CD14-positive monocyte (primary cell): ENCODE results near the gene CACNA1S. TPM values are rescaled to one million over a fixed set of nuclear protein-coding genes. Genes with fewer than 3 reads are reported as not detected.

Experiments
- DNase-seq, 3 donors: peaks; one replicate each; pipeline ENCODE4 v3.0.0-alpha.2; 2011 to 2022
- H2AFZ ChIP-seq: 2 replicates; pipeline ENCODE4 v1.6.0; 2012; ENCODE audit warnings: mild to moderate bottlenecking, low read depth, low read length, inconsistent platforms; ENCODE audit not compliant: insufficient read depth, poor library complexity, severe bottlenecking
- H3K27ac ChIP-seq, 2 donors: 1 replicate in 1 of 2; 2 replicates in 1 of 2; pipeline ENCODE4 v1.5.1; 2012 to 2013; ENCODE audit warnings: low read length in 2 of 2, control low read depth in 1 of 2, inconsistent platforms in 1 of 2, low read depth in 1 of 2, mild to moderate bottlenecking in 1 of 2
- H3K27me3 ChIP-seq, 2 donors: one replicate each; pipeline versions ENCODE4 v1.6.0 to v1.6.1; 2011 to 2013; ENCODE audit warnings: low read length in 2 of 2; ENCODE audit not compliant: control insufficient read depth in 2 of 2, insufficient read depth in 2 of 2
- H3K36me3 ChIP-seq, 2 donors: replicated peaks in 1 of 2; 1 replicate in 1 of 2; 2 replicates in 1 of 2; pipeline versions ENCODE4 v1.5.1 to v1.6.1; 2012 to 2013; ENCODE audit warnings: low read length in 2 of 2, control low read depth in 1 of 2, inconsistent platforms in 1 of 2, mild to moderate bottlenecking in 1 of 2; ENCODE audit not compliant: insufficient read depth in 2 of 2, control insufficient read depth in 1 of 2
- H3K4me1 ChIP-seq, 2 donors: 1 replicate in 1 of 2; 2 replicates in 1 of 2; pipeline versions ENCODE4 v1.5.1 to v1.6.1; 2012 to 2013; ENCODE audit warnings: low read length in 2 of 2, control low read depth in 1 of 2, inconsistent platforms in 1 of 2, mild to moderate bottlenecking in 1 of 2, moderate library complexity in 1 of 2; ENCODE audit not compliant: insufficient read depth in 2 of 2, control insufficient read depth in 1 of 2
- H3K4me2 ChIP-seq: replicated peaks from 2 replicates; pipeline ENCODE3; 2012; ENCODE audit warnings: low read length, moderate library complexity, mild to moderate bottlenecking; ENCODE audit not compliant: poor library complexity, severe bottlenecking; ENCODE audit errors: extremely low read depth
- H3K4me3 ChIP-seq, 3 experiments: fragments of 200-600 bp in 1 of 3; sonication (generic) in 1 of 3; replicated peaks in 1 of 3; 1 replicate in 2 of 3; 2 replicates in 1 of 3; pipeline ENCODE4 v1.5.1; 2011 to 2013; ENCODE audit warnings: low read length in 3 of 3, mild to moderate bottlenecking in 3 of 3, control low read depth in 2 of 3, low read depth in 2 of 3, inconsistent platforms in 1 of 3, moderate library complexity in 1 of 3
- H3K79me2 ChIP-seq: 2 replicates; pipeline ENCODE4 v1.6.0; 2012; ENCODE audit warnings: mild to moderate bottlenecking, control low read depth, inconsistent platforms, low read length, moderate library complexity; ENCODE audit not compliant: insufficient read depth
- H3K9ac ChIP-seq: 2 replicates; pipeline ENCODE4 v1.6.0; 2017; ENCODE audit warnings: low read length, mild to moderate bottlenecking; ENCODE audit not compliant: insufficient read depth, poor library complexity, severe bottlenecking
- H3K9me3 ChIP-seq, 2 donors: replicated peaks in 1 of 2; 1 replicate in 1 of 2; 2 replicates in 1 of 2; pipeline versions ENCODE4 v1.5.1 to v1.6.1; 2012 to 2013; ENCODE audit warnings: low read length in 2 of 2, control low read depth in 1 of 2; ENCODE audit not compliant: control insufficient read depth in 1 of 2, insufficient read depth in 1 of 2
- H4K20me1 ChIP-seq: 2 replicates; pipeline ENCODE4 v1.6.0; 2012; ENCODE audit warnings: mild to moderate bottlenecking, low read length, control low read depth, moderate library complexity; ENCODE audit not compliant: insufficient read depth
- H3K27ac Mint-ChIP-seq, 7 donors: one replicate each; pipeline ENCODE4 v1.8.0; 2020; ENCODE audit warnings: mild to moderate bottlenecking in 7 of 7, mixed read lengths in 7 of 7, moderate library complexity in 6 of 7, inconsistent platforms in 2 of 7
- H3K27me3 Mint-ChIP-seq, 3 donors: one replicate each; pipeline ENCODE4 v1.8.0; 2021 to 2022; ENCODE audit warnings: low read depth in 3 of 3, mild to moderate bottlenecking in 3 of 3, mixed read lengths in 3 of 3, moderate library complexity in 3 of 3, inconsistent platforms in 1 of 3
- H3K36me3 Mint-ChIP-seq, 2 donors: one replicate each; pipeline ENCODE4 v1.8.0; 2020; ENCODE audit warnings: mixed read lengths in 2 of 2, inconsistent platforms in 1 of 2, mild to moderate bottlenecking in 1 of 2
- H3K4me1 Mint-ChIP-seq: one replicate; pipeline ENCODE4 v1.8.0; 2020; ENCODE audit warnings: mild to moderate bottlenecking, mixed read lengths
- H3K4me3 Mint-ChIP-seq, 2 donors: one replicate each; pipeline ENCODE4 v1.8.0; 2020; ENCODE audit warnings: mild to moderate bottlenecking in 2 of 2, mixed read lengths in 2 of 2, moderate library complexity in 1 of 2
- H3K9me3 Mint-ChIP-seq, 7 donors: one replicate each; pipeline ENCODE4 v1.8.0; 2020 to 2022; ENCODE audit warnings: mixed read lengths in 7 of 7, mild to moderate bottlenecking in 6 of 7, moderate library complexity in 6 of 7, inconsistent platforms in 2 of 7
- CTCF ChIP-seq: fragments of 200-600 bp; IDR thresholded peaks from one replicate; pipeline ENCODE4 v1.8.0; 2022; ENCODE audit warnings: antibody characterized with exemption, mild to moderate bottlenecking
- WGBS: methylation state at CpG from one replicate; pipeline ENCODE4 v1.1.5; 2013; ENCODE audit warnings: missing lambda C conversion rate; ENCODE audit not compliant: insufficient coverage; 5-methylcytosine and 5-hydroxymethylcytosine counted together
- intact Hi-C, 2 donors: fragments of 100-400 bp; cut with micrococcal nuclease; formaldehyde crosslinking; loops; one replicate each; pipeline versions ENCODE4 v1.15.0 to v1.15.1; 2023
- polyA plus RNA-seq, 3 donors: library from polyadenylated mRNA; depleted of rRNA in 1 of 3; unstranded in 2 of 3; stranded (reverse) in 1 of 3; fragments of 300-500 nt in 2 of 3; fragments of >200 nt in 1 of 3; fragmentation: Illumina TruSeq in 2 of 3; gene quantifications; 1 replicate in 2 of 3; 2 replicates in 1 of 3; pipeline ENCODE4 v1.2.3, GENCODE V29; 2012 to 2021

The CACNA1S gene
- polyA plus RNA-seq, 3 donors = not detected

GRCh38 chr1:201004154-201004553, 108.1 kb downstream of the CACNA1S start:
- H3K4me1 ChIP-seq = no peaks in the 10 kb centered on the region
- TF ChIP-seq CTCF = no peak
- no peaks in the 10 kb centered on the region for H3K27me3 ChIP-seq
- H3K4me3 ChIP-seq = no peak overlapping the region
- H3K4me3 Mint-ChIP-seq = no peak overlapping the region
- no peaks in the 10 kb centered on the region for H3K9me3 ChIP-seq
- H3K4me1 Mint-ChIP-seq = no peaks in the 10 kb centered on the region
- H3K79me2 ChIP-seq = peaks cover 7% of the 10 kb centered on the region
- intact Hi-C loops = no loop called here
- peaks cover 47% of the 10 kb centered on the region for H4K20me1 ChIP-seq
- no peak overlapping the region for H2AFZ ChIP-seq
- no peak for DNase-seq
- H3K9me3 Mint-ChIP-seq = no peaks in the 10 kb centered on the region
- peaks cover 66 to 88% of the 10 kb centered on the region in 2 donors for H3K36me3 ChIP-seq
- peaks cover 29 to 59% of the 10 kb centered on the region in 2 donors for H3K36me3 Mint-ChIP-seq
- no peak overlapping the region for H3K27ac ChIP-seq
- H3K27me3 Mint-ChIP-seq = peaks cover 0 to 4% (median 0%) of the 10 kb centered on the region in 3 donors
- 100% methylated on average over 5 of the region's 6 CpGs for WGBS
- no peak overlapping the region for H3K9ac ChIP-seq
- no peak overlapping the region for H3K27ac Mint-ChIP-seq
- H3K4me2 ChIP-seq = no peak overlapping the region

GRCh38 chr1:201002510-201002909, 109.7 kb downstream of the CACNA1S start:
- H4K20me1 ChIP-seq = peaks cover 31% of the 10 kb centered on the region
- Mint-ChIP-seq H3K9me3 (no peaks in the 10 kb centered on the region), H3K27me3 (no peaks in the 10 kb centered on the region), H3K4me1 (no peaks in the 10 kb centered on the region), H3K36me3 (peaks cover 39 to 71% of the 10 kb centered on the region in 2 donors), H3K27ac (no peak overlapping the region), H3K4me3 (no peak overlapping the region)
- no peak for DNase-seq
- no peaks in the 10 kb centered on the region for H3K79me2 ChIP-seq
- H3K4me3 ChIP-seq = no peak overlapping the region
- WGBS = 100% methylated on average over 1 of the region's 1 CpG
- H3K36me3 ChIP-seq = peaks cover 79 to 91% of the 10 kb centered on the region in 2 donors
- no peak overlapping the region for H3K9ac ChIP-seq
- no peak overlapping the region for H3K27ac ChIP-seq
- H3K4me2 ChIP-seq = no peak overlapping the region
- H2AFZ ChIP-seq = no peak overlapping the region
- H3K27me3 ChIP-seq = no peaks in the 10 kb centered on the region
- TF ChIP-seq CTCF = no peak
- H3K4me1 ChIP-seq = no peaks in the 10 kb centered on the region
- H3K9me3 ChIP-seq = no peaks in the 10 kb centered on the region
- intact Hi-C loops = no loop called here
